ENCODE measurements around the gene FAM72C. TPM values are rescaled to one million over a fixed set of nuclear protein-coding genes. Genes with fewer than 3 reads are reported as not detected.
"Not testable (repeated sequence)": the region's sequence is repeated elsewhere in the genome, so short reads cannot be mapped to it uniquely, and the experiment has no call there.

FAM72C gene
- total and polyA plus RNA-seq, 2 of the 8 experiments (the other 6 are each of a cell fraction or from before 2014, with no cell fraction given) = 1.9 to 6.3 TPM

- H3K23me2 ChIP-seq (ENCODE audit: low read depth, low read length); H2BK20ac ChIP-seq (ENCODE audit: low read length); H3K9me3 ChIP-seq (ENCODE audit: insufficient read depth in 2 of 2, low read depth in 1 of 2, low read length in 1 of 2); H2BK120ac ChIP-seq (replicated peaks; ENCODE audit: low read depth, low read length); H3K56ac ChIP-seq (replicated peaks; ENCODE audit: insufficient read length, low read depth, low read length); H3K79me2 ChIP-seq (ENCODE audit: control insufficient read depth in 1 of 2, insufficient read depth in 2 of 2, low read length in 2 of 2); H4K91ac ChIP-seq (replicated peaks; ENCODE audit: insufficient read length, low read length); H2AFZ ChIP-seq (ENCODE audit: low read length); H2BK12ac ChIP-seq (ENCODE audit: low read depth, low read length); FAIRE-seq; H4K20me1 ChIP-seq (replicated peaks in 1 of 2; ENCODE audit: control insufficient read depth in 1 of 2, insufficient read depth in 2 of 2, low read length in 2 of 2); H3K79me1 ChIP-seq (ENCODE audit: low read depth, low read length); H3K14ac ChIP-seq (ENCODE audit: insufficient read length); H3K4me3 ChIP-seq (ENCODE audit: extremely low read depth in 1 of 4, insufficient read depth in 2 of 4, low read depth in 3 of 4, low read length in 4 of 4); H4K5ac ChIP-seq (ENCODE audit: insufficient read length, low read depth, low read length); H2BK15ac ChIP-seq (ENCODE audit: low read length); POLR2A ChIA-PET (ENCODE audit: partially characterized antibody); H3K4me1 ChIP-seq (replicated peaks in 1 of 4; ENCODE audit: control insufficient read depth in 3 of 4, insufficient read depth in 4 of 4, low read length in 3 of 4); H3K36me3 ChIP-seq (ENCODE audit: control insufficient read depth in 2 of 4, insufficient read depth in 4 of 4, low read length in 3 of 4); DNase-seq (ENCODE audit: low read depth in 1 of 2, low spot score in 2 of 2); H3K9ac ChIP-seq (replicated peaks in 1 of 4; ENCODE audit: extremely low read depth in 1 of 4, low read depth in 3 of 4, low read length in 3 of 4); H3K4me2 ChIP-seq (ENCODE audit: insufficient read depth in 1 of 2, low read depth in 2 of 2, low read length in 2 of 2); CTCF ChIA-PET (ENCODE audit: partially characterized antibody); H2AK5ac ChIP-seq (ENCODE audit: low read depth, low read length); H3K23ac ChIP-seq (ENCODE audit: insufficient read length); H4K8ac ChIP-seq (ENCODE audit: extremely low read depth, insufficient read depth, low read length); H3K18ac ChIP-seq (ENCODE audit: extremely low read depth, low read length); H3K27ac ChIP-seq (ENCODE audit: low read depth, low read length); H3K4ac ChIP-seq (replicated peaks; ENCODE audit: insufficient read length, low read depth, low read length); H2BK5ac ChIP-seq (ENCODE audit: low read depth, low read length); H3K27me3 ChIP-seq (replicated peaks in 1 of 4; ENCODE audit: control insufficient read depth in 3 of 4, extremely low read depth in 1 of 4, insufficient read depth in 3 of 4, low read length in 3 of 4): not testable (repeated sequence)
- no CpG with 5 or more reads among the region's 2 CpGs for WGBS, 2 experiments (ENCODE audit: extremely low coverage in 1 of 2, insufficient coverage in 1 of 2, insufficient read length in 1 of 2, insufficient replicate concordance in 2 of 2, low coverage in 1 of 2, low lambda C conversion rate in 2 of 2, missing lambda C conversion rate in 1 of 2)
Measured at GRCh38 chr1:143964294-143964693, 7.5 kb downstream of the FAM72C start.

GRCh38 chr1:143955930-143956329 is 15.9 kb downstream of the FAM72C start:
- H4K91ac ChIP-seq (replicated peaks; ENCODE audit: insufficient read length, low read length); H3K79me1 ChIP-seq (ENCODE audit: low read depth, low read length); H3K9ac ChIP-seq (replicated peaks in 1 of 4; ENCODE audit: extremely low read depth in 1 of 4, low read depth in 3 of 4, low read length in 3 of 4); CTCF ChIA-PET (ENCODE audit: partially characterized antibody); H2BK5ac ChIP-seq (ENCODE audit: low read depth, low read length); H3K23ac ChIP-seq (ENCODE audit: insufficient read length); H3K36me3 ChIP-seq (ENCODE audit: control insufficient read depth in 2 of 4, insufficient read depth in 4 of 4, low read length in 3 of 4); DNase-seq (ENCODE audit: low read depth in 1 of 2, low spot score in 2 of 2); H3K18ac ChIP-seq (ENCODE audit: extremely low read depth, low read length); H4K8ac ChIP-seq (ENCODE audit: extremely low read depth, insufficient read depth, low read length); H3K27me3 ChIP-seq (replicated peaks in 1 of 4; ENCODE audit: control insufficient read depth in 3 of 4, extremely low read depth in 1 of 4, insufficient read depth in 3 of 4, low read length in 3 of 4); H3K4me3 ChIP-seq (ENCODE audit: extremely low read depth in 1 of 4, insufficient read depth in 2 of 4, low read depth in 3 of 4, low read length in 4 of 4); H2AFZ ChIP-seq (ENCODE audit: low read length); H2BK12ac ChIP-seq (ENCODE audit: low read depth, low read length); H3K4ac ChIP-seq (replicated peaks; ENCODE audit: insufficient read length, low read depth, low read length); H3K4me2 ChIP-seq (ENCODE audit: insufficient read depth in 1 of 2, low read depth in 2 of 2, low read length in 2 of 2); H3K56ac ChIP-seq (replicated peaks; ENCODE audit: insufficient read length, low read depth, low read length); H2BK15ac ChIP-seq (ENCODE audit: low read length); POLR2A ChIA-PET (ENCODE audit: partially characterized antibody); H4K20me1 ChIP-seq (replicated peaks in 1 of 2; ENCODE audit: control insufficient read depth in 1 of 2, insufficient read depth in 2 of 2, low read length in 2 of 2); H2BK120ac ChIP-seq (replicated peaks; ENCODE audit: low read depth, low read length); H3K79me2 ChIP-seq (ENCODE audit: control insufficient read depth in 1 of 2, insufficient read depth in 2 of 2, low read length in 2 of 2); H3K14ac ChIP-seq (ENCODE audit: insufficient read length); H3K27ac ChIP-seq (ENCODE audit: low read depth, low read length); FAIRE-seq; H3K4me1 ChIP-seq (replicated peaks in 1 of 4; ENCODE audit: control insufficient read depth in 3 of 4, insufficient read depth in 4 of 4, low read length in 3 of 4); H3K9me3 ChIP-seq (ENCODE audit: insufficient read depth in 2 of 2, low read depth in 1 of 2, low read length in 1 of 2); H2BK20ac ChIP-seq (ENCODE audit: low read length); H4K5ac ChIP-seq (ENCODE audit: insufficient read length, low read depth, low read length); H3K23me2 ChIP-seq (ENCODE audit: low read depth, low read length); H2AK5ac ChIP-seq (ENCODE audit: low read depth, low read length): not testable (repeated sequence)
- WGBS, 2 experiments (ENCODE audit: extremely low coverage in 1 of 2, insufficient coverage in 1 of 2, insufficient read length in 1 of 2, insufficient replicate concordance in 2 of 2, low coverage in 1 of 2, low lambda C conversion rate in 2 of 2, missing lambda C conversion rate in 1 of 2) = no CpG with 5 or more reads among the region's 3 CpGs
